GM23338 (cell line): ENCODE results near the gene TKFC. TPM values are rescaled to one million over a fixed set of nuclear protein-coding genes. Genes with fewer than 3 reads are reported as not detected.

ENCODE experiments used
- ATAC-seq: fragments of 200-7000 bp; cut with Tn5 transposase; 3 replicates; pipeline ENCODE4 v1.9.1; 2020
- DNase-seq: peaks from one replicate; pipeline ENCODE4 v3.0.0-alpha.2; 2015; ENCODE audit warnings: low spot score
- H2AFZ ChIP-seq: fragments of 200-600 bp; sonication (generic); 2 replicates; pipeline ENCODE4 v1.8.0; 2016; ENCODE audit warnings: antibody characterized with exemption, mild to moderate bottlenecking, moderate library complexity
- H3F3A ChIP-seq: fragments of 200-600 bp; sonication (generic); replicated peaks from 2 replicates; pipeline ENCODE4 v1.8.0; 2017; ENCODE audit warnings: antibody characterized with exemption, mixed run types, low read depth
- H3K27ac ChIP-seq: fragments of 200-600 bp; sonication (generic); 2 replicates; pipeline ENCODE4 v1.6.1; 2016; ENCODE audit warnings: low read depth
- H3K27me3 ChIP-seq: fragments of 200-600 bp; sonication (generic); 2 replicates; pipeline ENCODE4 v1.8.0; 2016; ENCODE audit warnings: mild to moderate bottlenecking, mixed run types, moderate library complexity; ENCODE audit not compliant: insufficient read depth
- H3K36me3 ChIP-seq: fragments of 200-600 bp; sonication (generic); 2 replicates; pipeline ENCODE4 v1.8.0; 2016; ENCODE audit warnings: mild to moderate bottlenecking; ENCODE audit not compliant: insufficient read depth
- H3K4me1 ChIP-seq: fragments of 200-600 bp; sonication (generic); 2 replicates; pipeline ENCODE4 v1.8.0; 2016; ENCODE audit warnings: mild to moderate bottlenecking, moderate library complexity; ENCODE audit not compliant: insufficient read depth
- H3K4me2 ChIP-seq: fragments of 200-600 bp; sonication (generic); 2 replicates; pipeline ENCODE4 v1.7.1; 2017; ENCODE audit warnings: mixed run types
- H3K4me3 ChIP-seq: fragments of 200-600 bp; sonication (generic); 2 replicates; pipeline ENCODE4 v1.6.1; 2016; ENCODE audit warnings: mixed run types
- H3K79me2 ChIP-seq: fragments of 200-600 bp; sonication (generic); replicated peaks from 2 replicates; pipeline ENCODE4 v1.8.0; 2017; ENCODE audit warnings: mild to moderate bottlenecking; ENCODE audit not compliant: insufficient read depth
- H3K9me2 ChIP-seq: fragments of 200-600 bp; sonication (generic); 2 replicates; pipeline ENCODE4 v1.8.0; 2017; ENCODE audit not compliant: insufficient read depth
- H4K20me1 ChIP-seq: fragments of 200-600 bp; sonication (generic); replicated peaks from 2 replicates; pipeline ENCODE4 v1.8.0; 2017; ENCODE audit warnings: mild to moderate bottlenecking; ENCODE audit not compliant: insufficient read depth
- H3K27ac Mint-ChIP-seq: 2 replicates; pipeline ENCODE4 v1.8.0; 2020; ENCODE audit warnings: inconsistent platforms, mild to moderate bottlenecking, moderate library complexity, mixed read lengths
- H3K27me3 Mint-ChIP-seq: 3 replicates; pipeline ENCODE4 v1.8.0; 2022; ENCODE audit warnings: low read depth, mild to moderate bottlenecking, moderate library complexity, mixed read lengths, inconsistent platforms; ENCODE audit not compliant: insufficient read depth, poor library complexity
- H3K36me3 Mint-ChIP-seq: 3 replicates; pipeline ENCODE4 v1.8.0; 2021; ENCODE audit warnings: low read depth, mild to moderate bottlenecking, inconsistent platforms, moderate library complexity, mixed read lengths
- H3K4me1 Mint-ChIP-seq: 3 replicates; pipeline ENCODE4 v1.8.0; 2020; ENCODE audit warnings: mild to moderate bottlenecking, inconsistent platforms, mixed read lengths
- H3K4me3 Mint-ChIP-seq: 3 replicates; pipeline ENCODE4 v1.8.0; 2021; ENCODE audit warnings: moderate library complexity, mild to moderate bottlenecking, inconsistent platforms, mixed read lengths
- H3K9me3 Mint-ChIP-seq: 3 replicates; pipeline ENCODE4 v1.8.0; 2020; ENCODE audit warnings: moderate library complexity, mild to moderate bottlenecking, inconsistent platforms, mixed read lengths
- CREB1 ChIP-seq: fragments of 250-450 bp; sonication (Bioruptor Pico); IDR thresholded peaks from 2 replicates; pipeline ENCODE4 v1.5.0; 2020; ENCODE audit warnings: low read depth, mild to moderate bottlenecking, moderate library complexity
- CTCF ChIP-seq, 2 experiments: fragments of 200-600 bp in 1 of 2; sonication (generic) in 1 of 2; conservative IDR thresholded peaks; 2 replicates each; pipeline versions ENCODE4 v1.5.1 to v1.6.1; 2016 to 2017; ENCODE audit warnings: antibody characterized with exemption in 2 of 2, low read depth in 2 of 2, mild to moderate bottlenecking in 2 of 2, moderate library complexity in 1 of 2
- ETS1 ChIP-seq: IDR thresholded peaks from 2 replicates; pipeline ENCODE4 v1.6.1; 2016; ENCODE audit warnings: antibody characterized with exemption
- EZH2 ChIP-seq: fragments of 200-600 bp; sonication (generic); IDR thresholded peaks from one replicate; pipeline ENCODE4 v1.8.0; 2017; ENCODE audit warnings: antibody characterized with exemption, mild to moderate bottlenecking, low read depth; ENCODE audit not compliant: unreplicated experiment
- EZH2phosphoT487 ChIP-seq: fragments of 200-600 bp; sonication (generic); IDR thresholded peaks from one replicate; pipeline ENCODE4 v1.8.1; 2018; ENCODE audit warnings: antibody characterized with exemption; ENCODE audit not compliant: unreplicated experiment
- JUNB ChIP-seq: IDR thresholded peaks from one replicate; pipeline ENCODE4 v1.6.1; 2016; ENCODE audit warnings: antibody characterized with exemption; ENCODE audit not compliant: unreplicated experiment
- NANOG ChIP-seq: IDR thresholded peaks from 2 replicates; pipeline ENCODE4 v1.6.1; 2016; ENCODE audit warnings: antibody characterized with exemption, borderline replicate concordance
- POLR2AphosphoS5 ChIP-seq: IDR thresholded peaks from 2 replicates; pipeline ENCODE4 v1.6.1; 2016; ENCODE audit warnings: antibody characterized with exemption, low read depth
- REST ChIP-seq: IDR thresholded peaks from one replicate; pipeline ENCODE4 v1.6.1; 2018; ENCODE audit warnings: antibody characterized with exemption; ENCODE audit not compliant: unreplicated experiment
- STAT1 ChIP-seq: IDR thresholded peaks from one replicate; pipeline ENCODE4 v1.6.1; 2016; ENCODE audit warnings: antibody characterized with exemption; ENCODE audit not compliant: unreplicated experiment
- ZNF114 ChIP-seq: fragments of 250-450 bp; sonication (Bioruptor Pico); IDR thresholded peaks from 2 replicates; pipeline ENCODE4 v1.5.0; 2020; ENCODE audit warnings: mild to moderate bottlenecking, moderate library complexity
- ZNF331 ChIP-seq: fragments of 250-450 bp; sonication (Bioruptor Pico); IDR thresholded peaks from 2 replicates; pipeline ENCODE4 v1.5.0; 2020; ENCODE audit warnings: low read depth, mild to moderate bottlenecking, moderate library complexity
- ZNF462 ChIP-seq: fragments of 250-450 bp; sonication (Bioruptor Pico); IDR thresholded peaks from 2 replicates; pipeline ENCODE4 v1.5.0; 2020; ENCODE audit warnings: mild to moderate bottlenecking, moderate library complexity
- polyA plus RNA-seq: library from polyadenylated mRNA; unstranded; fragments of >200 nt; fragmentation: Nextera tagmentation; extraction: Ambion mirVana; gene quantifications from 2 replicates; pipeline ENCODE4 v1.2.1, GENCODE V29; 2016
- total RNA-seq: library from RNA; depleted of rRNA; stranded (reverse); fragments of >200 nt; shearing (Covaris generic); gene quantifications from 2 replicates; pipeline ENCODE4 v1.2.3, GENCODE V29; 2014

The TKFC gene
- total and polyA plus RNA-seq, 2 experiments from 2014 or later = 21.7 to 46.9 TPM

GRCh38 chr11:61338783-61339489, 5.9 kb downstream of the TKFC start:
- Mint-ChIP-seq H3K4me1 (peaks cover 19% of the 10 kb centered on the region; the same call in 2 of the 3 replicates), H3K9me3 (no peaks in the 10 kb centered on the region), H3K27ac (no peak overlapping the region), H3K27me3 (peaks cover 6% of the 10 kb centered on the region), H3K36me3 (peaks cover 10% of the 10 kb centered on the region; the same call in 2 of the 3 replicates), H3K4me3 (no peak overlapping the region)
- Histone ChIP-seq H3K4me3 (no peak overlapping the region), H3K4me2 (no peak overlapping the region), H4K20me1 (no peaks in the 10 kb centered on the region), H3K36me3 (no peaks in the 10 kb centered on the region), H3K4me1 (peaks cover 11% of the 10 kb centered on the region; the same call in 1 of the 2 replicates), H3K27ac (no peak overlapping the region), H3K27me3 (no peaks in the 10 kb centered on the region), H2AFZ (no peak overlapping the region), H3K79me2 (no peaks in the 10 kb centered on the region), H3F3A (peaks cover 21% of the 10 kb centered on the region), H3K9me2 (no peaks in the 10 kb centered on the region)
- TF ChIP-seq EZH2 = no peak
- TF ChIP-seq REST = no peak
- no peak for TF ChIP-seq CTCF (conservative IDR thresholded peaks at IDR 0.05; ENCODE audit: low read depth in 2 of 2)
- no peak for TF ChIP-seq CREB1
- TF ChIP-seq JUNB = no peak
- TF ChIP-seq ZNF331 (CRISPR knock-in tag) = no peak
- no peak for TF ChIP-seq STAT1
- TF ChIP-seq NANOG = no peak
- no peak for TF ChIP-seq ZNF114 (CRISPR knock-in tag)
- TF ChIP-seq POLR2AphosphoS5 = no peak
- TF ChIP-seq EZH2phosphoT487 = no peak
- no peak for TF ChIP-seq ETS1
- TF ChIP-seq ZNF462 = no peak
- ATAC-seq (no peak), DNase-seq (no peak)
